A673 (cell line): Measurements from ENCODE around the gene MEI4. TPM values are rescaled to one million over a fixed set of nuclear protein-coding genes. Genes with fewer than 3 reads are reported as not detected.

Experiments
- BruUV-seq: library from RNA; stranded (reverse); fragments of 400-500 nt; replicated peaks from 2 replicates; lab custom pipeline; 2021; lab: Mats Ljungman, UMichigan
- CTCF ChIA-PET: fragments of 300-600 bp; sonication (Branson Sonifier 250); formaldehyde crosslinking; loops from one replicate; lab custom pipeline; 2022; ENCODE audit warnings: antibody characterized with exemption; lab: Charles Lee
- POLR2A ChIA-PET: fragments of 300-600 bp; sonication (Branson Sonifier 250); formaldehyde crosslinking; loops from one replicate; lab custom pipeline; 2022; ENCODE audit warnings: antibody characterized with exemption; ENCODE audit not compliant: low non-redundant PET; lab: Charles Lee
- DNase-seq: peaks from one replicate; pipeline ENCODE4 v3.0.0-alpha.2; 2015; ENCODE audit warnings: low spot score
- H3K27ac ChIP-seq: fragments of 200-600 bp; sonication (generic); 2 replicates; pipeline ENCODE4 v1.5.1; 2016; ENCODE audit warnings: mixed run types, low read depth, mild to moderate bottlenecking, mixed read lengths, antibody characterized with exemption, low read length; ENCODE audit not compliant: poor library complexity, severe bottlenecking
- H3K27me3 ChIP-seq: fragments of 200-600 bp; sonication (generic); replicated peaks from 2 replicates; pipeline ENCODE4 v1.6.1; 2017; ENCODE audit warnings: mixed run types, low read depth, mild to moderate bottlenecking, mixed read lengths, antibody characterized with exemption, low read length; ENCODE audit not compliant: insufficient read depth, poor library complexity
- H3K36me3 ChIP-seq: fragments of 200-600 bp; sonication (generic); 2 replicates; pipeline ENCODE4 v1.6.1; 2016; ENCODE audit warnings: mixed run types, mild to moderate bottlenecking, mixed read lengths, antibody characterized with exemption, low read length; ENCODE audit not compliant: insufficient read depth, poor library complexity, severe bottlenecking
- H3K4me1 ChIP-seq: fragments of 200-600 bp; sonication (generic); 2 replicates; pipeline ENCODE4 v1.6.1; 2017; ENCODE audit warnings: mixed run types, mild to moderate bottlenecking, mixed read lengths, antibody characterized with exemption, low read length; ENCODE audit not compliant: insufficient read depth, poor library complexity, severe bottlenecking
- H3K4me3 ChIP-seq: fragments of 200-600 bp; sonication (generic); 2 replicates; pipeline ENCODE4 v1.5.1; 2016; ENCODE audit warnings: low read depth, mixed run types, mild to moderate bottlenecking, mixed read lengths, low read length; ENCODE audit not compliant: poor library complexity, severe bottlenecking
- H3K9me3 ChIP-seq: fragments of 200-600 bp; sonication (generic); 2 replicates; pipeline ENCODE4 v1.6.1; 2016; ENCODE audit warnings: mixed run types, low read depth, mild to moderate bottlenecking, mixed read lengths, antibody characterized with exemption, low read length; ENCODE audit not compliant: poor library complexity, severe bottlenecking
- EZH2 ChIP-seq: fragments of 200-600 bp; sonication (generic); IDR thresholded peaks from 2 replicates; pipeline ENCODE4 v1.6.1; 2017; ENCODE audit warnings: borderline replicate concordance, low read depth, mild to moderate bottlenecking, mixed read lengths, antibody characterized with exemption, low read length; ENCODE audit not compliant: poor library complexity, severe bottlenecking
- intact Hi-C: fragments of 100-400 bp; cut with micrococcal nuclease; formaldehyde crosslinking; loops from one replicate; pipeline ENCODE4 v1.10.0; 2022; ENCODE audit not compliant: unreplicated experiment
- total RNA-seq: library from RNA; stranded (reverse); gene quantifications from 2 replicates; pipeline ENCODE4 v1.2.3, GENCODE V29; 2021
- TF ChIP-seq, protein P1 (sequence below): fragments of 300-800, 200-600 bp; sonication (generic); conservative IDR thresholded peaks from 2 replicates; pipeline ENCODE4 v1.5.1; 2017; ENCODE audit warnings: low read depth, mild to moderate bottlenecking, antibody characterized with exemption, low read length, moderate library complexity, mixed read lengths

Gene MEI4
- total RNA-seq, 1 experiment from 2014 or later: not detected

DNA sequence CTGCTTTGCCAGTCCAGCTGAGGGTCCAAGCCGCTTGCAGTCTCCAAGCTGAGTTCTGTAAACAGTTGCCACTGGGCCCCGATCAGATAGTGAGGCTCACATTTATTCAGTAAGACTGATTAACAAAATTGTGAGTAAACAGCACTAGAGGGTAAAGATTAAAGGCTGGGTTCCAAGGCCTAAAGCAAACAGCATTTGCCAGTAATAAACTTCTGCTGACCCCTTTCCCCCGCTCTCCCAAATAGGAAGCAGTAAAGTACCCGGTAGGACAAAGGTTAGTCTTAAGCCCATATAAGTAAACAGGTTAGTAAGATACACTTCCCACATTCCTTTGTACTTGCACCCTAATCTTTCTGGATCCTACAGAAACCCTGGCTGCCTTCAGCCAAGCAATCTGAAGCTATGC lies 181.8 kb downstream of the MEI4 start:
- ChIA-PET POLR2A (no interaction called here), CTCF (no interaction called here)
- Histone ChIP-seq H3K4me3 (no peak overlapping the region), H3K9me3 (peaks cover 11% of the 10 kb centered on the region), H3K4me1 (no peaks in the 10 kb centered on the region), H3K27ac (no peak overlapping the region), H3K36me3 (no peaks in the 10 kb centered on the region), H3K27me3 (no peaks in the 10 kb centered on the region)
- no peak for TF ChIP-seq EZH2
- TF ChIP-seq, protein P1, sequence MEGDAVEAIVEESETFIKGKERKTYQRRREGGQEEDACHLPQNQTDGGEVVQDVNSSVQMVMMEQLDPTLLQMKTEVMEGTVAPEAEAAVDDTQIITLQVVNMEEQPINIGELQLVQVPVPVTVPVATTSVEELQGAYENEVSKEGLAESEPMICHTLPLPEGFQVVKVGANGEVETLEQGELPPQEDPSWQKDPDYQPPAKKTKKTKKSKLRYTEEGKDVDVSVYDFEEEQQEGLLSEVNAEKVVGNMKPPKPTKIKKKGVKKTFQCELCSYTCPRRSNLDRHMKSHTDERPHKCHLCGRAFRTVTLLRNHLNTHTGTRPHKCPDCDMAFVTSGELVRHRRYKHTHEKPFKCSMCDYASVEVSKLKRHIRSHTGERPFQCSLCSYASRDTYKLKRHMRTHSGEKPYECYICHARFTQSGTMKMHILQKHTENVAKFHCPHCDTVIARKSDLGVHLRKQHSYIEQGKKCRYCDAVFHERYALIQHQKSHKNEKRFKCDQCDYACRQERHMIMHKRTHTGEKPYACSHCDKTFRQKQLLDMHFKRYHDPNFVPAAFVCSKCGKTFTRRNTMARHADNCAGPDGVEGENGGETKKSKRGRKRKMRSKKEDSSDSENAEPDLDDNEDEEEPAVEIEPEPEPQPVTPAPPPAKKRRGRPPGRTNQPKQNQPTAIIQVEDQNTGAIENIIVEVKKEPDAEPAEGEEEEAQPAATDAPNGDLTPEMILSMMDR: no peak
- no peak for DNase-seq
- intact Hi-C loops: no loop called here
- no TSS peak for BruUV-seq

DNA sequence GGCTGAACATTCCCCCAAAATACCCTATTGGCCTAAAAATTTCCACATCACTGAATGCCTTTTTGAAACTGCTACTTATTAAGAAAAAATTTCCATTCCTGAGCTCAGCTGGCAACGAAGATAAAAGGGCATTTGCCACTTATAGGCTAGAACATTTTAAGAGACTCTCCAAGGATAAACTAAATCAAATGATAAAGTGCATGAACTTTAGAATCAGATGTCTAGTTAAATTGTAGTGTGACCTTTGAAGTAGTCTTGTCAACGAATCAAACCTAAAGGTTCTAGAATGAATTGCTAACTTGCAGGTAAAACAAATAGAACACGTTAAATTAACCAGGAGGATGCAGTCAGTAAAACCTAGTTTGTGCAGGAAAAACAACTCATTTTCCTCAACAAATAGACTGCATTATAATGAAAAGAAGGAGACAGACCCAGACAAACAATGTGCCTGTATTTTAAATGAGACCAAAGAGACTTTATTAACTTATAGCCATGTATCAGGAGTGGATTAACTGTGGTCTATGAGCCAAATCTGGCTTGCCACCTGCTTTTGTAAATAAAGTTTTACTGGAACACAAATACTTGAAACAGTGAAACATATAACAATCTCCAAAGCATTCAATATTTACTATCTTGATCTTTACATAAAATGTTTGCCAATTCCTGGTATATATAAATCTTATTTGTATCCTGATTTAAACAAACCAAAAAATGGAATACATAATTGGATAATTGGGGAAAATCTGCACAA lies 184.4 kb downstream of the MEI4 start:
- Histone ChIP-seq H3K9me3 (peaks cover 11% of the 10 kb centered on the region), H3K27ac (no peak overlapping the region), H3K4me3 (no peak overlapping the region), H3K36me3 (no peaks in the 10 kb centered on the region), H3K27me3 (no peaks in the 10 kb centered on the region), H3K4me1 (no peaks in the 10 kb centered on the region)
- ChIA-PET POLR2A (no interaction called here), CTCF (no interaction called here)
- TF ChIP-seq EZH2: no peak
- TF ChIP-seq, protein P1: no peak
- intact Hi-C loops: no loop called here
- BruUV-seq: no TSS peak
- DNase-seq: no peak

DNA sequence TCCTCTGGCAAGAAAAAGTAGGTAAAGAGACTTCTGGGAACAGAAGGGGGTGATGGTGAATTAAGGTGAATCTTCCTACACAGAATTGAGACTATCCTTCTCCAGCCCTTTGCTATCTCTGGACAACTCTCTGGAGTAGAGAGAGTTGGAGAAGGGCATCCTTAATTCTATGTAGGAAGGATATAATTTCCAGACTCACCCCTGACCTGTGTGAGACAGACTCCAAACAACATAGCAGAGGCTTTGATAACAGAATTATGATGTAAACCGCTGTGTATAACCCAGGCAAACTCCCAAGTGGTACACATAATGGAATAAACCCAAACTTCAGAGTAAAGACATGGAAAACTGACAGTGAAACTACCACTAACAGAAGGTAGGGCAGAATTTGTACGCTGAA lies 186.5 kb downstream of the MEI4 start:
- DNase-seq: no peak
- CTCF ChIA-PET: no interaction called here
- BruUV-seq: no TSS peak
- intact Hi-C loops: no loop called here
- H3K27ac ChIP-seq: no peak overlapping the region
- POLR2A ChIA-PET: no interaction called here
- no peaks in the 10 kb centered on the region for H3K36me3 ChIP-seq
- no peaks in the 10 kb centered on the region for H3K4me1 ChIP-seq
- H3K9me3 ChIP-seq: peaks cover 4% of the 10 kb centered on the region
- H3K27me3 ChIP-seq: no peaks in the 10 kb centered on the region
- TF ChIP-seq EZH2: no peak
- TF ChIP-seq, protein P1: no peak
- no peak overlapping the region for H3K4me3 ChIP-seq
